CD4-positive, alpha-beta T cell treated with Interferon alpha-2 for 1 hour (primary cell): Measurements from ENCODE around the gene FNBP1.

Experiments
- DNase-seq, 2 donors: peaks; one replicate each; pipeline ENCODE4 v3.0.0-alpha.2; 2020 to 2022

FNBP1 gene

DNA sequence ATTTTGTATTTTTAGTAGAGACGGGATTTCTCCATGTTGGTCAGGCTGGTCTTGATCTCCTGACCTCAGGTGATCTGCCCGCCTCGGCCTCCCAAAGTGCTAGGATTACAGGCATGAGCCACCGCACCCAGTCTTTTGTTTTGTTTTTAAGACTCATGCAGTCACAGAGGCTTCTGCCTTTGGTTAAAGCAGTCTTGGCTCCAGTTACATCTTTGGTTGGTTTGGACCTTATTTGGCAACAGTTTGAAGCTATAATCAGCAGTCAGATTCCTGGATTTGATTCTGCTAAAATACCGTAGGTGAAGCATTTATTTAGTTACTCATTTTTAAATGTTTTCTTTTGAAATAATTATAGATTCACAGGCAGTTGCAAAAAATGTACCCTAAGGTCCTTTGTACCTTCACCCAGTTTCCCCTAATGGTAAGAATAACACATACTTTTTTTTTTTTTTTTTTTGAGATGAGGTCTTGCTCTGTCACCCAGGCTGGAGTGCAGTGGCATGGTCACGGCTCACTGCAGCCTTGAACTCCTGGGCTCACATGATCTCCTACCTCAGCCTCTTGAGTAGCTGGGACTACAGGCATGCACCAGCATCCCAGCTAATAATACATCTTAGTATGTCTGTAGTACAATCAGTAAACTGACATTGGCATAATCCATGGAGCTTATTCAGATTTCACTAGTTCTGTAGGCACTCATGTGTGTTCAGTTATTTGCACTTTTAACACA, 192.0 kb downstream of the FNBP1 start:
- DNase-seq: no peak

DNA sequence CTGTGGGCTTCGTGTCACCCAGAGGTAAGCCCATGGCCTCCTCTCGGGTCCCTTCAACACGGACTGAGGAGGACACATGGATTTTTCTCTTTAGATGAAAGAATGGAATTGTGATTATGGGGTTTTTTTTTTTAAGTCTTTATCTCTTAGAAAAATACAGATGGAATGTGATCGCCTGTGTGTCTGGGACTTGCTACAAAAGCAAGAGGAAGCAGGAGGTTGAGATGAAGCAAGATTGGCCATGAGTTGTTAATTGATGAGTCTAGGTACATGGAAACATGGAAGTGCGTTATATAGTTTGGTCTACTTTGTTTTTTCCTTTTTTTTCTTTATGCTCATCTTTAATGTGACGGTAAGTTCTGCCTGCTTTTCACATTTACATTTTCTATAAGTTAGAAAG, 193.1 kb downstream of the FNBP1 start:
- DNase-seq: no peak

DNA sequence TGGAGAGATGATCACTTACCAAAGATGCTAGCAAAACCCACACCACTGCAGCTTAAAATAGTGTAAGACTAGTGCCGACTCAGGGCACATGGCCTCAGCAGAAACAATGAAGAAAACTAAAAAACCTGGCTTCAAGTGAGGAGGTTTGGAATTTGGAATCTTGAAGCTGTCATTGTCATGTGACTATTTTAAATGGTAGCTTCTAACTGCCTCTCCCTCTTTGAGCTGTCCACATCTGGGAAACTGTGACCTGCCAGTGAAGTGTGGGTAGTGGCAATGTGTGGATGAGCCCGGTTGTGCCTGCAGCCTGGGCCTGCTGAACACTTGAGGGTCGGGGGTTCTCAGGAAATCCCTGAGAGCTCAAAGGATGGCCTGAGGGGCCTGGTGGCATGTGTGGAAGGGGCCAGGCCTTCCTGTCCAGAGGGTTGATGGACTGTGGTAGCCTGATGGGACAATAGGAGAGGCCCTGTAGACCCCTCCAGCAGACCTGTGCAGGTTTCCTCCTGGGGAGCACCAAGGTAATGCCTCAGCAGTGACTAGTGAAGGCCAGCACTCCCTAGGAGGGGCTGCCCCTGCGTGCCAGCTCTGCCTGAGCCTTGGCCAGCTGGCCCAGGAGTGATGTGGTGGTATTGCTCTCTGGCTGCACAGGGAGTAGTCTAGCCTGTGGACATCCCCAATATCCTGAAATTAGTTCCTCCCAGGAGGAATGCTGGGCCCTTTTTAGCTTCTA, 194.1 kb downstream of the FNBP1 start:
- DNase-seq: no peak

DNA sequence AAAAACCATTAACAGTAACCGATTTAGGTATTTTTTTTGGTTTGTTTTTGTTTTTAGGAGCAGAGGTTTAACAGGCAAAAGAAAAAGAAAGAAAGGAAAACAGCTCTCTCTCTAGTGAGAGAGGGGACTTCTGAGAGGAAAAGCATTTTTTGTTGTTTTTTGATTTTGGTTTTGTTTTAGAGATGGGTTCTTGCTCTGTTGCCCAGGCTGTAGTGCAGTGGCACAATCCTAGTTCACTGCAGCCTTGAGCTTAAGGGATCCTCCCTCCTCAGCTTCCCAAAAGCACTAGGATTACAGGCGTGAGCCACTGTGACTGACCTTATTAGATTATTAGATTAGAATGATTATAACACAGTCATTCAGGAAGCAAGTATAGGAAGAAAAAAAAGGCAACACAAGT, 197.6 kb downstream of the FNBP1 start:
- no peak for DNase-seq

DNA sequence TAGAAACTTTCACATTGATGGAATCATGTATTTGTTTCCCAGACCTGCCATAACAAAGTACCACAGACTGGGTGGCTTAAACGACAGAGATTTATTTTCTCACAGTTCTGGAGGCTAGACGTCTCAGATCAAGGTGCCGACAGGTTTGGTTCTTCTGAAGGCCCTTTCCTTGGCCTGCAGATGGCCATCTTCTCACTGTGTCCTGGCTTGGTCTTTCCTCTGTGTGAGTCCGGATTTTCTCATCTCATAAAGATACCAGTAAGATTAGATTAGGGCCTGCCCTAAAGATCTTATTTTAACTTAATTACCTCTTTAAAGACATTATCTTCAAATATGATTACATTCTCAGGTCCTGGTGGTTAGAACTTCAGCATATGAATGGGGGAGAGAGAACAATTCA, 201.9 kb downstream of the FNBP1 start:
- no peak for DNase-seq

DNA sequence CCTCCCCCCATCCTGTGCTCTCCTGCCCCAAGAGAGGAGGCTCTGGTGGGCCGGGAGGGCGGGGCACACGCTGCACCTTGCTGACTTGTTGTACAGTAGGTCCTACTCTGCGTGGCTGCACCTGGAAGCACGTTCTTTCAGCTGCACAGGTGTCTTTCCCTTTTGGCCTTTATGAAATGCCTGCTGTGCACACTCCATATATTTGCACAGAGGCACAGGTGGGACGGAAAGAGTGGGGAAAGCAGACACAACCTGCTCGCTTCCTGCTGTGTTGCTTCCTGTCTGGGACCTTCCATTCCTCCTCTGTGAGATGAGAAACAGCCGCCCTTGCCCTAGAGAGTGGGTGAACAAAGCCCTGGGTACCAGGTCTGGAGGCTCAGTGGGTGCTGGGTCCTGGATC, 203.0 kb downstream of the FNBP1 start:
- DNase-seq: peak in 1 of 2 donors; percentile 13

DNA sequence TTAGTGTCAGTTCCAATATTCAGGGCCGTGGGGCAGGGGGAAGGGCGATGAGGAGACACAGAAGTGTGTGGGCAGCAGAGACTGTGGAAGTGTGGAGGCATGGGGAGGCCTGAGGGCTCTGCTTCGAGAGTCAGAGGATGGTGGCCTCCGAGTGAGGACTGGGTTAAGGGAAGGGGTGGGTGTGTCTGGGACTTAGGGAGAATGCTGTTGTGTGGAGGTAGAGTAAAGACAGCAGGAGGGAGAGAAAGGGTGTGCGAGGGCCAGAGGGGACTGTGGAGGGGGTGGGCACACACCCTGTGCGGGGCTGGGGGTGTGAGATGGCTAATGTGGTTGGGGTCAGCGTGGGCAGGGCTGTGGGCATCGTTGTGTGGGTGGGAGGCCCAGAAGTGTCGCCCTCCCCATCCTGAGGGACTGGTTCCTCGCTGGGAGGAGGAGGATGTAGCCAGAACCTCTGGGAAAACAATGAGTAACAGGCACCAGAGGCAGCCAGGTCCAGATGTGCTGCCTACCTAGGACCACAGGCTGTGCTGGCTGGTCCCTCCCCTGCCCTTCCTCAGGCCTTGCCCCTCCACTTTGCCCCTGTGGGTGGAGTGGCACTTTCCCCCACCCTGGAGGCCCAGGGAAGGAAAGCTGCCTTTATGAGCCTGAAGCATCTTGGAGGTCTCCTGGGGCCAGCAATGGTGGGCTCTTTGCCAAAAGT, 203.5 kb downstream of the FNBP1 start:
- DNase-seq: no peak

DNA sequence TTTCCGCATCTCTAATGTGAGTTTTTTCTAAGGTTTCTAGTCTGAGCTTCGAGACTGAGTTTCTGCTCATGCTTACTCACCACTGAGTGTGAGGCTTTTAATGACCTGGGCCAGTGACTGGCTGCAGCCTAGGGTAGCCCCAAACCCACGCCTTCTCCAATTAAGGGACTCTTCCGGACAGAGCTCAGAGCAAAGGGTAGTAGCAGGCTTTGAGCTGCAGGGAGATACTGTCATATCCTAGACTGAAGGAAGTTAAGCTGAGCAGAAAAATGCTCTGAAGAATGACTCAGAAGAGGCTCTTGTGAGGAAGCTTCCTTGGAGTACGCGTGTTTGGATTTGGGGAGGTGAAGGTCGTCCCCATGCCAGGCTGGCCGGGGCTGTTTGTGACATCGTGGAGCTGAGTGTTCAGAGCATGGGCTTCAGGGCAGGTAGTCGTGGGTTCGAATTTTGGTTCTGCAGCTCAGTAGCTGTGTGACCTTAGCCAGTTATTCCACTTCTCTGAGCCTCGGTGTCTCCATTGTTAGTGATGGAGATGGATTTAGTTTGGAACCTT, 204.2 kb downstream of the FNBP1 start:
- DNase-seq: no peak
